T-helper 22 cell (primary cell): ENCODE measurements around the gene BMPR1A.

Experiments used
- DNase-seq: peaks from one replicate; pipeline ENCODE4 v3.0.0-alpha.2; 2020; ENCODE audit warnings: low read depth

Gene BMPR1A

DNA sequence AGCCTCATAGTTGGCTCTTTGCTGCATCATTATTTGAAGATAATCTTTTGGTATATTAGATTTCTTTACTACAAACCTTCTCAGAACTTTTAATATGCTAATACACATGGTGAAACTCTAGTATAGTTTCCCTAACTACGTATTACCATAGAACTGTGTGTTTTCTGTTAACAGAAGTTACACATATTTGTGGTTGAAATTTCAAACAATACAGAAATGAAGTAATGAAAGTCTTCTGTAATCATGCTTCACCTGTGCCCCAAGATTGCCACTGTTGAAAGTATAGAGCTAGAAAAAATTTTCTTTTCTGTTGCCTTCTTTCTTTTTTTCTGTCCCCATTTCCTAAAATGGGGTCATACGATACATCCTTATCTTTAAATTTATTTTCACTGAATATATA lies 9.1 kb downstream of the BMPR1A start:
- DNase-seq, result no peak

DNA sequence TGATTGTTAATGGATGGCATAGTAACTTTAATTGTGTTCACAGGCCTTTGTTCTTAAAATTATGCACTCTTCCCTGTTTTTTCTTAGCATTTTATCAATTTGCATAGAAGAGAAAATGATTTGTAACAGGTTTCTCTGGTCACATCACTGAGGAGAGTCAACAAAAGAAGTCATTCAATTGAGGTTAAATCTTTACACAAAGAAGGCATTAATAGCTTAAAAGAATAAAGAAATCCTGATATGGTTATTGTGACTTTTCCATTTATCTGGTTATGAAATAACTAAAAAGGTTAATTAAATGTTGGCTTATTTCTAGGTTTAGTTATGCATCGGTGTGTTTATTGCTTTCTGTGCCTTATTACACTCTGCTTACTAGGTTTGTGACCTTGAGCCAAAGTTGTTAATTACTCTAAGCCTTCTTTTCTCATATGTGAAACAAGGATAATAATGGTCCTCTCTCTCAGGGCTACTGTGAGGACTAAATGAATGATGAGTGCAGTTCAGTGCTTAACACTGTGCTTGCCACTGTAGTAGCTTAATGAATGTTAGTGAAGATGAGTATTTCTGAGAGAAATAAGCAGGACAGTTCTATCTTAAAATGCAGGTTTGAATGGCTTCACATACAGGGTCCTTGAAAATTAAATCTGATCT lies 12.1 kb downstream of the BMPR1A start:
- no peak for DNase-seq

DNA sequence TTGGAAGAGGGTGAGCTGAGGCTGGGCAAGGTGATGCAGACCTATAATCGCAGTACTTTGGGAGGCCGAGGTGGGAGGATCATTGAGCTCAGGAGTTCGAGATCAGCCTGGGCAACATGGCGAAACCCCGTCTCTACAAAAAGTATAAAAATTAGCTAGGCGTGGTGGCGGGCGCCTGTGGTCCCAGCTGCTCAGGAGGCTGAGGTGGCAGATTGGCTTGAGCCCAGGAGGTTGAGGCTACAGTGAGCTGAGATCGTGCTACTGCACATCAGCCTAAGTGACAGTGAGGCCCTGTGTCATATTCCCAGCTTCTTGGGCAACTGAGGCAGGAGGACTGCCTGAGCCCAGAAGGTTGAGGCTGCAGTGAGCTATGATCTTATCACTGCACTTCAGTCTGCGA lies 13.6 kb downstream of the BMPR1A start:
- DNase-seq, result no peak

DNA sequence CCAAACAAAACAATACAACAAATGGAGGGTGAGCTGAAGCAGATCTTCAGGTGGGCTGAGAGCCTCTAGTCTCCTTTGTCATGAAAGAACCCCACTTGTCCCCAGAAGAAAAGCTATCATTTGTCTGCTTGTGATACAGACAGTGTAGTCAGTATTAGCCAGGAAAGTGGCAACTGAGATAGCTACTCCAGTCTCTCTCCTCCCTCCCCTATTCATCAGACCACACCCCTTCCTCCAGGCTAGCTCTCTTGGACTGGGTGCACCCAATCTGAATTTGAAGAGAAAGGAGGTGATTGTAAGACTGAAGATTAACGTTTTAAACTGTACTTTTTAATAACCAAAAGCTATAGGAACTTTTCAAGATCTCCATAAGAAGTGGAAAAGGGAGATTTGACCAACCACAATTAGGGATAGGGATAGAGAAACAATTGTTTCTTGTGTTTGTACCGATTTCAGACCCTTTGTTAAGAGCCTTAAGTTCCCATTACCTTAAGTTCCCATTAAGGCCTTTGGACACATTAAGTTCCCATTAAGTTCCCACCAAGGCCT lies 14.1 kb downstream of the BMPR1A start:
- no peak for DNase-seq

DNA sequence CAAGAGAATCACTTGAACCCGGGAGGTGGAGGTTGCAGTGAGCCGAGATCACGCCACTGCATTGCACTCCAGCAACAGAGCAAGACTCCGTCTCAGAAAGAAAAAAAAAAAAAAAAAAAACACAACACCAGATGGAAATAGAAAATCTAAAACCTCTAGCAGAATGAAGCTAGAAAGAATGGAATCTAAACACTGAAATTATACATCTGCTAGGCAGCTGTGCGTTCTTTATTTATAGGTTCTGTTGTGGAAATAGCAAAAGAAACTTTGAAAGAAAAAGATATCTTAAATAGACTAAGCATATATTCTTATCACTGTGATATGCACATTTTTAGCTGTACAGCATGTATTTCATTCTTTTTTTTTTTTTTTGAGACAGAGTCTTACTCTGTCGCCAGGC lies 17.1 kb downstream of the BMPR1A start:
- DNase-seq, result no peak

DNA sequence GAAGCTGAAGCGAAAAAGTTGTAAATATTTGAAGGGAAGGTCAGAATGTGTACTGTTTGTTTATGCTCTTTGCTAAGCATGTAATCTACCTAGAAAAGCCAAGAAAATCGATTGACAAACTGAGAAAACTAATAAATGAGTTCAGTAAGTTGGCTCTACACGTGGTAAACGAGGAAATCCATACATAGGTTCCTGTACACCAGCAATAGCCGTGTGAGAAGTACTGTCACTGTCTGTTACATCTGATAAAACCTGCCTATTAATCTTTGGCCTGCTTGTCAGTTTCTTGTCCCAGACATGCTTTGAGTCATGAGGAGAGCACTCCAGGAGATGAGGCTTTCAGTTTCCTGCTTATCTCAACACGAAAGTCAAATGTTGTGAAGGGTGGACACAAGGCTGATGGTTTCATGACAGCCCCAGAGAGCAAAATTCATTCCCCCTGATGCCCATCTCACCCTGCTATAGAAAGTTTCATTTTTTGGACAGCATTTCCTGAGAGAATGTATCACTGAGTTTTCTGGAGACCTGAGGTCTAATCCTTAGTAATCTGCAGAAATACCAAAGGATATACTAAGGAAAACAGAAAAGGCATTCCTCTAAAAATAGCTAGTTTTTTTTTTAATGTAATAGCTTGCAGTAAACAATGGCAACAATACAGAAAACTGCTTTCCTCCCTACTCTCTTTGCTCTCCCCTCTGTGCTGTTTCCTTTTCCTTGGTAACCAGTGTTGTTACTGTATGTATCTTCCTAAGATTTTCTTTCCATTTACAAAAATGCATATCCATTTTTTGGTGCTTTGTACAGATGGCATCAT lies 18.8 kb downstream of the BMPR1A start:
- no peak for DNase-seq

DNA sequence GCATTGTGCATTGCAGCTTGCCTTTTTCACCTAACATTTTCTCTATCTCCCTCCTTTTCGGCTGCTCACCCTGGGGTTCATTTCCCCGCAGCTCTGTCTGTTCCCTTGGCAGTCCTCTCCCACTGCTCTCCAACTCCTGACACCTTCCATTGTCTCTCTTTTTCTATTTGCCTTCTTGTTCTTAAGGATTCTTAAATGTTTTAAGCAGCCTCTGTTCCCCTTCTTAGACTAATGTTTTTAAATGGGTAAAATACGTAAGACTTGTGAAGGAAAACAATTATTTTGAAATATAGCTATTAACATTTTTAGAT lies 19.4 kb downstream of the BMPR1A start:
- no peak for DNase-seq

DNA sequence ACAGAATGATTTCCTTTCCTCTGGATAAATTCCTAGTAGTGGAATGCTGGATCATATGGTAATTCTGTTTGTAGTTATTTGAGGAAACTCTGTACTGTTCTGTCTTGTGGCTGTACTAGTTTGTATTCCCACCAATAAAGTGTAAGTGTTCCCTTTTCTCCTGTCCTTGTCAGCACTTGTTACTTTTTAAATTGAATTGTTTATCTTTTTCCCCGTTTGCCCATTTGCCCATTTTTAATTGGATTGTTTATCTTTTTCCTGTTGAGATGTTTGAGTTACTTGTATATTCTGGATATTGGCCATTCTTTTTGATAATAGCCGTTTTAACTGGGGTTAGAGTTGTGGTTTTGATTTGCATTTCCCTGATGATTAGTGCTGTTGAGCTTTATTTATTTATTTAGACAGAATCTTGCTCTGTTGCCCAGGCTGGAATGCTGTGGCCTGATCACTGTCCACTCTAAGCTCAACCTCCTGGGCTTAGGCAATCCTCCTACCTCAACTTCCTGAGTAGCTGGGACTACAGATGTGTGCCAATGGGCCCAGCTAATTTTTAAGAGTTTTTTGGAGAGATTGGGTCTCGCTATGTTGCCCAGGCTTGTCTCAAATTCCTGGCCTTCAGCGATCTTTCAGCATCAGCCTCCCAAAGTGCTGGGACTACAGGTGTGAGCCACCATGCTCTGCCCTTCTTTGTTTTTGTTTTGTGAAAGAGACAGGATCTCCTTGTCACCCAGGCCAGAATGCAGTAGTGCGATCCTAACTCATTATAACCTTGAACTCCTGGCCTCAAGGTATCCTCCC lies 23.0 kb downstream of the BMPR1A start:
- DNase-seq, result no peak

DNA sequence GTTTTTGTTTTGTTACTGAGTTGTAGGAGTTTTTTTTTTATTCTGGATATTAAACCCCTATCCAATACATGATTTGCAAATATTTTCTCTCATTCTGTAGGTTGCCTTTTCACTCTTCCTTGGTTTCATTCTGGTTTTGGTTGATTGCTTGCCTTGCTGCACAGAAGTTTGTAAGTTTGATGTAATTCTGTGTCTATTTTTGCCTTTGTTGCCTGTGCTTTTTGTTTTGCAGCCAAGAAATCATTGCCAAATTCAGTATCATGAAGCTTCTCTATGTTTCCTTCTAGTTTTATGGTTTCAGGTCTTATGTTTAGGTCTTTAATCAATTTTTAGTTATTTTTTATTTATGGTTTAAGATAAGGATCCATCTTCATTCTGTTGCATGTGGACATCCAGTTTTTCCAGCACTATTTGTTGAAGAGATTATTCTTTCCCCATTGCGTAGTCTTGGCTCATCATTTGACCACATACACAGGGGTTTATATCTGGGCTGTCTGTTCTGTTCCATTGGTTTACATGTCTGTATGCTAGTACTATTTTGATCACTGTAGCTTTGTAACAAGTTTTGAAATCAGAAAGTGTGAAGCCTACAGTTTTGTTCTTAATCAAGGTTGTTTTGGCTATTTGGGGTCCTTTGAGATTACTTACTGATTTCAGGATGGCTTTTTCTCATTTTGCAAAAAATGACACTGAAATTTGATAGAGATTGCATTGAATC lies 26.4 kb downstream of the BMPR1A start:
- no peak for DNase-seq

DNA sequence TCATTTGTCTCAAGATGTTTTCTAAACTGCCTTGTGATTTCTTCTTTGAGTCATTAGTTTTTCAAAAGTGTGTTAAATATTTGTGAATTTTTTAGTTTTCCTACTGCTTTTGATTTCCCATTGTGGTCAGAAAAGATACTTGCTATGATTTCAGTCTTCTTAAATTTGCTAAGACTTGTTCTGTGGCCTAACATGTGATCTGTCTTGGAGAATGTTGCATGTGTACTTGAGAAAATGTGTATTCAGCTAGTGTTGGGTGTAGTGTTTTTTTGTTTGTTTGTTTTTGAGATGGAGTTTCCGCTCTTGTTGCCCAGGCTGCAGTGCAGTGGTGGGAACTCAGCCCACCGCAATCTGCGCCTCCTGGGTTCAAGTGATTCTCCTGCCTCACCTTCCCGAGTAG lies 28.6 kb downstream of the BMPR1A start:
- DNase-seq, result no peak

DNA sequence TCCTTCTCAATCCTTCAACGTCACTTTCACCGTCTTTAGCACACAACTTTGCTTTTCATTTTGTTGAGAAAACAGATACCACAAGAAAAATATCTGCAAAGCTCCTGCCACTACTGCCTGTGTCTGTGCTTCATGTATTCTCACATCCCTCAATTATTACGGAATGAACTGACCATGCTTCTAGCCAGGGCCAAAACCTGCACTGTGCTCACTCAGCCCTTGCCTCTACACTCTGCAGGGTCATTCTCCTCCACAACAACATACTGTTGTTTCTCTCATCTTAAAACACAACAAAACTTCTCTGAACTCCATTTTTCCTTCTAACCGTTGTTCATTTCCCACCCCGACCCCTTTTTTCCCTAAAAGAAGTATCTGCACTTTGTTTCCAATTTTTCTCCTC lies 29.5 kb downstream of the BMPR1A start:
- no peak for DNase-seq

DNA sequence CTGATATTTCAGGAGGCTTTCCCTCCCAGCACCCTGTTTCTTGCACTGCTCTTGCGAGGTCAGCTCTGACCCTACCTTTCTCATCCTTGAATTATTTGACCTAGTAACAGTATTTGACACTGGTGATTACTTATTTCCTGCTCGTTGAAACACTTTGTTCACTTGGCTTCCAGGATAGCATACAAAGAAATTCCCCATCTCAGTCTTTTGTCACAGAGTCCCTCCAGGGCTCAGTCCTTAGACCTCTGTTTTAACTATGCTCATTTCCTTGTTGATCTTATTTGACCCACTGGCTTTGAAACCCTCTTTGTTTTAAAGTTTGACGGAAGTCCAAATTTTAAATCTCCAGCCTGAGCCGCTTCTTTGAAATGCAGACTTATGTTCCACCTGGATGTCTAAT lies 29.9 kb downstream of the BMPR1A start:
- DNase-seq, result no peak

DNA sequence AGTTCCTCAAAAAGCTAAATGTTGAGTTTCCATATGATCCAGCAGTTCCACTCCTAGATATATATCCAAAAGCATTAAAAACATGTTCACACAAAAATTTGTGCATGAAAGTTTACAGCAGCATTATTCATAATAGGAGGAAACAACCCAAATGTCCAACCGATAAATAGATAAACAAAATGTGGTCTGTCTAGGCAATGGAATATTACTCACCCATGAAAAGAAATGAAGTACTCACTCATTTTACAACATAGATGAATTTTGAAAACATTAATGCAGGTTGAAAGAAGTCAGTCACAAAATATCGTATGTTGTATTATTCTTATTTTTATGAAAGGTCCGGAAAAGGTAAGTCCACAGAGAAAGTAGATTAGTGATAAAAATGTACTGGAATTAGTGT lies 34.0 kb downstream of the BMPR1A start:
- DNase-seq, result no peak

DNA sequence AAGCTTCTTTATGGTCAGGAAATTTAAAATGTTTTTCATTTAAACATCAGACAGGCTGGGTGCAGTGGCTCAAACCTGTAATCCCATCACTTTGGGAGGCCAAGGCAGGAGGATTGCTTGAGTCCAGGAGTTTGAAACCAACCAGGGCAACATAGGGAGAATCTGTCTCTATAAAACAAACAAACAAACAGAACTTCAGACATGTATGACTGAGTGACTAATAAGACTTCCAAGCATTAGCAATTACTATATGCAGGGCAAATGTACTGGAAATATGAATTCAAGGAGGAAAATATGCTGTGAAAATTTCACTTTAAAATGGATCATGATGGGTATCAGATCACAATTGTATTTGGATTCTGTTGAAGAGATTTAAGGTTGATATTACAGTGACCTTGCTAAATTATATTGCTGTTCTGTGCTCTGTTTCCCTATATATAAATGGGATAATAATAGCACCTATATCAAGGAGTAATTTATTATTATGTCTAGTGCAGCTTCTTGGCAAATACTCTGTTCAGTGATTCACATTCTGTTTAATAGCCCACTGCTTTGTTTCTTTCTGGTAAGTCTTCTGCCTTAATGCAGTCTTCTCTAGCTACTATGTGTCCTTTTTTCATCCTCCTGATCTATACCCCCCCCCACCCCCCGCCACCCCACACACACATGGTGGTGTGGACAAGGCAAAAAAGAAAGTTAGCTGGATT lies 36.2 kb downstream of the BMPR1A start:
- DNase-seq, result no peak

DNA sequence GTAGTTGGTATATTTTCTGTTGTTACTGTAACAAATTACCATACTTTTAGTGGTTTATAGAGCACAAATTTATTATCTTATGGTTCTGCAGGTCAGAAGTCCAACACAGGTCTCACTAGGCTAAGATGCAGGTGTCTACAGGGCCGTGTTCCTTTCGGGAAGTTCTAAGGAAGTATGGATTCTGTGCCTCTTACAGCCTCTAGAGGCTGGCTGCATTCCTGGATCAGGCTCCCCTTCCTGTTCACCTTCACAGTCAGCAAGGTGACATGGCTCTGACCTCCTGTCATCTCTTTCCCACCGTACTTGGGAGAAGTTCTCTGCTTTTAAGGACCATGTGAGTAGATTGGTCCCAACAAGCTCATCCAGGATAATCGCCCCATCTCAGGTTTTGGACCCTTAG lies 37.3 kb downstream of the BMPR1A start:
- no peak for DNase-seq

DNA sequence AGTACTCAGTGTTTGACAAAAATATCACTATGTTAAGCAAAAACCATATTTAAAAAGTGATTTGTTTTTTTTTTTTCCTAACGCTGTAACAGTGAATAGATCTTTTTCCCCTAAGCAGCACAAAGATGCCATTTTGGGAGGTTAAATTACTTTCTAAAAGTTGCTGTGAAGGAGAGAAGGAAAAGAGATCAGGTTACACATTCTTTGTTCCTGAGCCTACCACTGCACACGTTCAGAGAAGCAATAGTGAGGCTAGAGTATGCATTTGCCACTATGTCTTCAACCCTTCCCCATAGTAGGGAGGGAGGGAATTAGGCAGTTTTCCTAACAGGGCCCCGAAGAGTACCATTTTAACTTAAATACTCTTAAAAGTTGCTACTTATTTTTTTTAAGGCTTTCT lies 38.9 kb downstream of the BMPR1A start:
- DNase-seq, result no peak

DNA sequence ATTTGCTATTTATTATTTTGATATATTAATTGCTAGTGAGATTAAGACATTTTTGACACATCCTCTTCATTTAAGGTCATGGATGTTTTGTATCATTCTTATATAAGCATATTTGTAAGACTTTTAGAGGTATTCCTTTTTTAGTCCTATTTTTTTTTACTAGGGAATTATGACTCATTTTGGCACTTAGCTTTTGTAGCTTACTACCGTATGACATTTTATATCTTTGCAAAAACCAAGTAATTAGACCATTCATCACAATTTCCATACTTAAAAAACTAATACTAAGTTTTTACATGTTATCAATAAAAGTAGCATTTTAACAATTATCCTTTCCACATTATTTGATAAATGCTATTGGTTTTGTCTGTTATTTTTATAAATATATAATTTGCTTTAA lies 41.6 kb downstream of the BMPR1A start:
- DNase-seq, result no peak

DNA sequence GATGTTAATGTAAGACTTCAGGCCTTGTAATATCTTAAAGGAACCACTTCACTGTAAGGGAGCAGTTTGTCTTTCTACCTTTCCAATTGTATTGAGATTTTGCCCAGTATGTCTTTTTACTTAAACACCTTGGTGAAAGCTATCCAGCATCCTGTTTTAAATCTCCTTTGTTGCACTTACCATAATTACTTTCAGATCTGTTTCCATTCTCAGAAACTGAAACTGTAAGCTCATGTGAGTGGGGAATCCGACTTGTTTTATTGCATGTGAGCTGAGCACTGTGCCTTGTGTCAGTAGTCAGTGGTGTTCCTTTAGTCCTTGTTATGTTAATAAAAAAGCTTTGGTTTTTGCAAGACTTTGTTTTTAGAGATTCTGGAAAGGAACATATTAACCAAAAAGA lies 42.2 kb downstream of the BMPR1A start:
- no peak for DNase-seq

DNA sequence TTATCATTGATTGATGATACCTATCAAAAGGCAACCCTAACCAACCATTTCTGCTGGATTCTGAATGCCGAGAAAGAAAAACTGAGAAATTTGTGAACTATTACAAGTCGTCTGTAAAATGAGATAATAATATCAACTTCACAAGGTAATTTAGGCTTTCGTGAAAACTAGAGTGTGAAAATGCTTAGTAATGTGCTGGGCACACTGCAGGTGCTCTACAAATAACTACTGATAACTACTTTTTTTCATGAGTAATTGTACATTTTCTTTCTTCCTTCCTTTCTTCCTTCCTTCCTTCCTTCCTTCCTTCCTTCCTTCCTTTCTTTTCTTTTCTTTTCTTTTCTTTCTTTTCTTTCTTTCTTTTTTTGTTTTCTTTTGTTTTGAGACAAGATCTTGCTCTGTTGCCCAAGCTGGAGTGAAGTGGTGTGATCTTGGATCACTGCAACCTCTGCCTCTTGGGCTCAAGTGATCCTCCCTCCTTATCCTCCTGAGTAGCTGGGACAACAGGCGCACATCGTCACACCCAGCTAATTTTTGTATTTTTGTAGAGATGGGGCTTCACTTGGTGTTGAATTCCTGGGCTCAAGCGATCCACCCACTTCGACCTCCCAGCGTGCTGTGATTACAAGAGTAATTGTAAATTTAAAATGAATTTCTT lies 42.9 kb downstream of the BMPR1A start:
- no peak for DNase-seq

DNA sequence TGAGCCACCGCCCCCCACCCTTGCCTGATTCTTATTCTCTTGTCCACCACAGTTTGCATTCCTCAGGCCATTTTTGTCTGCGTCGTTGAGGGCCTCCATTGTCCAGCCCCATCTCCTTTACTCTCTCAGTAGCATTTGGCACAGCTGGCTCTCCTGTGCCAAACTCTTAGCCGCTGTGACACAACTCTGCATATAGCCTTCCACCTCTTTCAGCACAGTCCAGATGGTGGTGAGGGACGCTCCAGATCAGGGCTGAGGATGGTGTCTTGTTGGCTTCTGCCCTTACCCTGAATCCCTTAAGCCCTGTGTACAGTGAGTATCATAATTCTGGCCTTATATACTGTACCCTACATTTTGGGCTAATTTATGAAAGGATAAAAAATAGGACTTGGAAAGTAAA lies 45.6 kb downstream of the BMPR1A start:
- no peak for DNase-seq

DNA sequence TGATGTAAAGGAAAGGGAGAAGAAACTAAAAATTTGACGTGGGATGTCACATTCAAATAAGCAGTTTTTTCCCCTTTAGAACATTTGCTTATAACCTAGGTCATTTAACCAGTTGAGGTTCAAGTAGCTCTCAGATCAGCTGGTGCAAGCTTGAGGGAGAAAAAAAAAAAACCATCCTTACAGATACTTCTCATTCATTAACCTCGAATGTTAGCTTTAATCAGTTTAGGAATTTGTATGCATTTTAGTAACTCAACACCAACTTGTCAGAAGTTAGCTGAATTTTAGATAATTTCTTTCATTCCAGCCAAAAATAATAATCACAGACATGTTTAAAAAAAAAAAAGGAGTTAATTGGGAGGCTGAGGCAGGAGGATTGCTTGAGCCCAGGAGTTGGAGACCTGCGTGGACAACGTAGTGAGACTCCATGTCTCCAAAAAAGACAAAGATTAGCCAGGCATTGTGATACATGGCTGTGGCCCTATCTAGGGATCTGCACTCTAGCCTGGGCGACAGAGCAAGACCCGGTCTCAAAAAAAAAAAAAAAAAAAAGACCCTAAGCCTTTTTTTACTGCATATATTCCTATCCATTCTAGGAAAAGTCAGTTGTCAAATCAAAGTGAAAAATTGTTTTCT lies 46.2 kb downstream of the BMPR1A start:
- DNase-seq, result no peak
